Islet of Langerhans (tissue), 1 donor: ENCODE data around the gene NUP155.
"Not testable (repeated sequence)": the region's sequence is repeated elsewhere in the genome, so short reads cannot be mapped to it uniquely, and the experiment has no call there.

Source experiments
- FAIRE-seq: peaks from one replicate; lab custom pipeline; 2011; peaks lifted over from hg19 to GRCh38; lab: Jason Lieb, UNC

The NUP155 gene

DNA sequence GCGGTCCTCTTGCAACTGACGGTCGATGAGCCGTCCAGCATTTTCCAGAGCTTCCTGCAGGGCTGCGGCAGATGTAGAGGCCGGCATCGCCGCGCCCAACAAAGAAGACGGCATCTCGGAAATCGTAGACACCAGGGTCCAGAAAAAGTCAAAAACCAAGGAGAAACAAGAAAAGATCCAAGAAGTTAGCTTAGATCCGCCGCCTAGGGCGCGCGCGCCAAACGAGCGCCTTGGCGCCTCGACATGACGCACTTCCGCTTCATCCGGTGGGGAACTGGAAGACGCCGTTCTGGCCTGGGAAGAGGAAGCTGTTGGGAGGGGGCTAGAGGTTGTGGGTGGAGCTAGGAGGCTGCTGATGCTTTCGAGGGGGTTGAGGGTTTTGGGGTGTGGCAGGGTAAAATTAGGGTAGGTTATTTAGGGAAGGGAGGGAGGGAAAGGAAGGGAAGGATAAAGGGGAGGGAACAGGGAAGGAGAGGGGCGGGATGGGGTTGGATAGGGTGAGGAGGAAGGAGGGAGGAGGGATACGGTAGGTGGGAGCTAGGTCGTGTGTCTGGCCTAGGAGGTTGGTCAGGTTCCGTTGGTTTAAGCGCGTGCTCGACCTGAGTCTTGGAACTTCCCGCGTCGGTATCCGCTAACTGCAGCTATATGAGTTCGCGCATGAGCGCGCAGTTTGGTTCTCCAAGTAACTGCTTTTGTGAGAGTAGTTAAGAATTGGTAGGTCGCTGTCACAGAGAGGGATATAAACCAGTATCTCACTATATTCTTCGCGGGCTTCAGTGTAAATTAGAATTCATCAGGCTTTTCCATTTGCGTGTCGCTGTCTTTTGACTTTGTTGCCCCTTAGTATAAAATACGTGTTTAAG lies at the start of gene NUP155:
NUP155 (minus strand) TSS at position 243 of the 863 bp plus-strand sequence; CDS start at position 114, 129 bp downstream.
- FAIRE-seq, result no peak

- FAIRE-seq, result no peak
Measured at GRCh38 chr5:37417347-37417746, 46.4 kb upstream of the NUP155 start.

DNA sequence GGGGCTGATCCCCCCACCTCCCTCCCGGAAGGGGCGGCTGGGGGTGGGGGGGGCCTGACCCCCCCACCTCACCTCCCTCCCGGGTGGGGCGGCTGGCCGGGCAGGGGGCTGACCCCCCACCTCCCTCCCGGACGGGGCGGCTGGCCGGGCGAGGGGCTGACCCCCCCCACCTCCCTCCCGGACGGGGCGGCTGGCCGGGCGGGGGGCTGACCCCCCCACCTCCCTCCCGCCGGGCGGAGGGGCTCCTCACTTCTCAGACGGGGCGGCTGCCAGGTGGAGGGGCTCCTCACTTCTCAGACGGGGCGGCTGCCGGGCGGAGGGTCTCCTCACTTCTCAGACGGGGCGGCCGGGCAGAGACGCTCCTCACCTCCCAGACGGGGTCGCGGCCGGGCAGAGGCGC lies 44.5 kb upstream of the NUP155 start:
- not testable (repeated sequence) for FAIRE-seq

- no peak for FAIRE-seq
Measured at GRCh38 chr5:37412515-37412914, 41.6 kb upstream of the NUP155 start.

GRCh38 chr5:37400501-37400900 lies 29.6 kb upstream of the NUP155 start:
- FAIRE-seq, result no peak

- no peak for FAIRE-seq
Measured at GRCh38 chr5:37396352-37396751, 25.4 kb upstream of the NUP155 start.

DNA sequence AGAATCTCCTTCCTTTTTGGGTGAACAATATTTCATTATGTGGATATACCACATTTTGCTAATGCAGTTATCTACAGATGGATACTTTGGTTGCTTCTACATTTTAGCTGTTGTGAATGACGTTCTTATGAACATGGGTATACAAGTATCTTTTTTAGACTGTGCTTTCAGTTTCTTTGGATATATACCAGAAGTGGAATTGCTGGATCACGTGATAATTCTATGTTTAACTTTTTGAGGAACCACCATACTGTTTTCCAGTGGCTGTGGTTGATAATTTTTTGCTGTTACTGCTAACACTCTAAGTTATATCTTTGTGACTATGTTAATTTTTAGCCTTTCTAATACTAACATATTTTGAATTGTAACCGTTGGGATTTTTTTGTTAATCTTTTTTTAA lies 20.7 kb upstream of the NUP155 start:
- FAIRE-seq, result no peak

DNA sequence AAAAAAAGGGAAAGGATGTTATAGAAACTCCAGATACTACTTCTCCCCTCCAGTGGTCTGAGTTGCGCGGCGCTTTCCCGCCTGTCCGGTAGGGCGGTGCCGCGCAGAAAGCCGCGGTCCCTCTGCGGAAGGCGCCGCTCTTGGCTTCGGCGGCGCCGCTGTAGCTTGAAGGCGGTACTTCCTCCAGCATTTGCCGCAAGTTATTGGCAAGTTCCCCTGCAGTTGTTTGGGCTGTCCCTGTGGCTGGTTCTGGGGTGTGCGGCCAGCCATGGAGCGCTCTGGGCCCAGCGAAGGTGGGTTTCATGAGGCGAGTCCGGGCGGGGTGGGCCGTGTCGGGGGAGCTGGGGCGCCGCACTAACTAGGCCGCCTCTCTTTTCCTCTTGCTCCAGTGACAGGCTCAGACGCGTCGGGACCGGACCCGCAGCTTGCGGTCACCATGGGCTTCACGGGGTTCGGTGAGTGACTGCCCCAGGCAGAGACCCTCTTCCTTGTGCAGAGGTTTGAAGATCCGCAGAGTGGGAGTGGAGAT lies 8.3 kb upstream of the NUP155 start, which contains the start of gene WDR70:
WDR70 (plus strand) TSS at position 219 of the 529 bp plus-strand sequence; CDS start at position 269, 50 bp downstream.
- not testable (repeated sequence) for FAIRE-seq

DNA sequence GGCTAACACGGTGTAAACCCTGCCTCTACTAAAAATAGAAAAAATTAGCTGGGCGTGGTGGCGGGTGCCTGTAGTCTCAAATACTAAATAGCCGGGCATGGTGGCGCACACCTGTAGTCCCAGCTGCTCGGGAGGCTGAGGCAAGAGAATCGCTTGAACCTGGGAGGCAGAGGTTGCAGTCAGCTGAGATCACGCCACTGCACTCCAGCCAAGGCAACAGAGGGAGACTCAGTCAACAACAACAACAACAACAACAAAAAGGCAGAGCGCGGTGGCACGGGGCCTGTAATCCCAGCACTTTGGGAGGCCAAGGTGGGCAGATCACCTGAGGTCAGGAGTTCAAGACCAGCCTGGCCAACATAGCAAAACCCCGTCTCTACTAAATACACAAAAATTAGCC lies 7.2 kb upstream of the NUP155 start:
- FAIRE-seq, result not testable (repeated sequence)

DNA sequence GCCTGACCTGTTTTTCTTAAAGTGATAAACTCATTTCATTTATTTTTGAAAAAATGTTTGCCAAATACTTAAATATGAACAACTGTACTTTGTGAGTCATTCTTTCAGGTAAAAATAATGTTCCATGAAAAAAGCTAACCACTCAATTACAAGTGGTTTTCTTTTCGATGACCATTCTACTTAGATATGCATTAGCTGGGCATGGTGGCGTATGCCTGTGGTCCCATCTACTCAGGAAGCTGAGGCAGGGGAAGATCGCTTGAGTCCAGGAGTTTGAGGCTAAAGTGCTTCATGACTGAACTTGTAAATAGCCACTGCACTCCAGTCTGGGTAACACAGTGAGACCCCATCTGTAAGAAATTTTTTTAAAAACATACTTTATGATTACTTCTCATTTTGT lies 4.2 kb upstream of the NUP155 start:
- FAIRE-seq, result no peak

DNA sequence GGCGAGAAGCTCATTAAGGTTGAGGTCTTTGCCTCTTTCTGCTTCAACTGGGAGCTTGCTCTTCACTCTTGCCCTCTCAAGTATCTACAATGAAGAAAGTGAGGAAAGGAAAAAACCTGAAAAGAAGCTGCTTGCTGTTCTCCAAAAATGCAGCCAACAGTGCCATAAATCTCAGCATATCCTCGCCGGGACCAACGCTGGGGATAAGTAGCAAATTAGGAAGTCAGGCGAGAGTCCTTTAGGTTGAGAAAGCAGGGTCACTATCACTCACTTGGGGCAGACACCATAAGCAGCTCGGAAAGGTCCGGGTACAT lies 399 bp downstream of the NUP155 start:
- FAIRE-seq, result no peak

GRCh38 chr5:37355161-37355560 lies 15.7 kb downstream of the NUP155 start:
- FAIRE-seq, result no peak

DNA sequence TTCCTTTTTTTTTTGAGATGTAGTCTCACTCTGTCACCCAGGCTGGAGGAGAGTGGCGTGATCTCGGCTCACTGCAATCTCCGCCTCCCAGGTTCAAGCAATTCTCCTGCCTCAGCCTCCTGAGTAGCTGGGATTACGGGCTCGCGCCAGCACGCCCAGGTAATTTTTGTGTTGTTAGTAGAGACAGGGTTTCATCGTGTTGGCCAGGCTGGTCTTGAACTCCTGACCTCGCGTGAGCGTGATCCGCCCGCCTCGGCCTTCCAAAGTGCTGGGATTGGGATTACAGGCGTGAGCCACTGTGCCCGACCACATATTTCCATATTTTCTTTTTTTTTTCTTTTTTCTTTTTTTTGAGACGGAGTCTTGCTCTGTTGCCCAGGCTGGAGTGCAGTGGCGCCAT lies 28.2 kb downstream of the NUP155 start:
- FAIRE-seq, result not testable (repeated sequence)

- FAIRE-seq, result not testable (repeated sequence)
Measured at GRCh38 chr5:37334754-37335153, 36.2 kb downstream of the NUP155 start.

- FAIRE-seq, result no peak
Measured at GRCh38 chr5:37326536-37326935, 44.4 kb downstream of the NUP155 start.

- FAIRE-seq, result no peak
Measured at GRCh38 chr5:37323607-37324006, 47.3 kb downstream of the NUP155 start.

DNA sequence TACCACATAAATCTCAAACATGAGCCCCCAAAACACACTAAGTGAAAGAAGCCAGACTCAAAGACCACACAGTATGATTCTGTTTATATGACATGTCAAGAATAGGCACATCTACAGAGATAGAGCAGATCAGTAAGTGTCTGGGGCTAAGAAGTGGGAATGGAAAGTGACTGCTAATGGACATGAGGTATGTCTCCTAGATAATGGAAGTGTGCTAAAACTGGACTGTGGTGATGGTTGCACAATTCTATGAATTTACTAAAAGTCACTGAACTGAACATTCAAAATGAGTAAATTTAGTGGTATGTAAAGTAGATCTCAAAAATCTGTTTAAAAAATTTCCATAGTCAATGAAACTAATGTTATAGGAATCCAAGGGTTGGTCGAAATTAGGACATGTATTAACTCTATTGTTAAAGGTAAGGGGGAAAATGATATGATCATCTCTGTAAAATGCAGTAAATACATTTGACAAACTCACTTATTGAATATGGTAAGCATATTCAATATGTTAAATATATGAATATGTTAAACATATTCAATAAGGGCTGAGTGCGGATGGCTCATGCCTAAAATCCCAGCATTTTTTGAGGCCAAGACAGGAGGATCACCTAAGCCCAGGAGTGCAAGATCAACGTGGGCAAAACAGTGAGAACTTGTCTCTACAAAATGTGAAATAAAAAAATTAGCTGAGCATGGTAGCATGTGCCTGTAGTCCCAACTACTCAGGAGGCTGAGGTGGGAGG lies 51.7 kb downstream of the NUP155 start:
- FAIRE-seq, result no peak

- FAIRE-seq, result no peak
Measured at GRCh38 chr5:37316027-37316426, 54.9 kb downstream of the NUP155 start.

DNA sequence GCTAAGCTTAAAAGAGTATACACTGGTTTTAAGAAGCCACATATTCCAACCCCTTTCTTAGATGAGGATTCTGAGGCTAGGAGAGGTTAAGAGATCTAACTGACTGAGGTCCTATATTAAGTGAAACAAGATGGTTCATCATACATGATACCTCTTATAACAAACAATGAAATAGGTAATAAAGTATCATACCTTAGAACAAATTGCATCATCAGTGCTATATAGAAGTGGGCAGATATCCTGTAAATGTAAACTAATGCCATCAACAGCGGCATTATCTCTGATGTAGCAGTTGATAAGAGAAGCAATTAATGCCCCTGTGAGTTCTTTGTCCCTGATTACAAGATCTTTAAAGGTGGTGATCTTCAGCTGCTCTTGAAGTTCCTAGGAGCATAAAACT lies 60.5 kb downstream of the NUP155 start:
- no peak for FAIRE-seq

- FAIRE-seq, result no peak
Measured at GRCh38 chr5:37308793-37309192, 62.1 kb downstream of the NUP155 start.

GRCh38 chr5:37304888-37305287 lies 66.0 kb downstream of the NUP155 start:
- no peak for FAIRE-seq

DNA sequence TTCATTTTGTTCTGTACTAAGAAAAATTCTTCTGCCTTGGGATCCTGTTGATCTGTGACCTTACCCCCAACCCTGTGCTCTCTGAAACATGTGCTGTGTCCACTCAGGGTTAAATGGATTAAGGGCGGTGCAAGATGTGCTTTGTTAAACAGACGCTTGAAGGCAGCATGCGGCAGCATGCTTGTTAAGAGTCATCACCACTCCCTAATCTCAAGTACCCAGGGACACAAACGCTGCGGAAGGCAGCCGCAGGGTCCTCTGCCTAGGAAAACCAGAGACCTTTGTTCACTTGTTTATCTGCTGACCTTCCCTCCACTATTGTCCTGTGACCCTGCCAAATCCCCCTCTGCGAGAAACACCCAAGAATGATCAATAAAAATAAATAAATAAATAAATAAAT lies 74.6 kb downstream of the NUP155 start:
- FAIRE-seq, result not testable (repeated sequence)

DNA sequence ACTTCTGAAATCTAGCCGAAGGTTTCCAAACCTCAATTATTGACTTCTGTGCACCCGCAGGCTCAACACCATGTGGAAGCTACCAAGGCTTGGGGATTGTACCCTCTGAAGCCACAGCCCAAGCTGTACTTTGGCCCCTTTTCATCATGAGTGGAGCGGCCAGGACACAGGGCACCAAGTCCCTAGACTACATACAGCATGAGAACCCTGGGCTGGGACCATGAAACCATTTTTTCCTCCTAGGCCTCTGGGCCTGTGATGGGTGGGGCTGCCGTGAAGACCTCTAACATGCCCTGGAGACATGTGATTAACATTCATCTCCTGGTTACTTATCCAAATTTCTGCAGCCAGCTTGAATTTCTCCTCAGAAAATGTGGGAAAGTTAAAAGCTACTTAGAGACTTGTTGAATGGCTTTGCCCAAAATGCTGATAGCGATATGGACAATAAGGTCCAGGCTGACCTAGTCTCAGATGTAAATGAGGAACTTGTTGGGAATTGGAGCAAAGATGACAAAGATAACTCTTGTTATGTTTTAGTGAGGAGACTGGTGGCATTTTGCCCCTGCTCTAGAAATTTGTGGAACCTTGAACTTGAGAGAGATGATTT lies 87.6 kb downstream of the NUP155 start:
- FAIRE-seq, result no peak
